ACC112 (cell line): Measurements from ENCODE around the gene ENKD1.

Experiments used
- H2AFZ ChIP-seq: fragments of 200-600 bp; sonication (generic); one replicate; pipeline ENCODE4 v1.6.0; 2017; ENCODE audit warnings: antibody characterized with exemption, low read length; ENCODE audit not compliant: unreplicated experiment
- H3K27ac ChIP-seq: fragments of 200-600 bp; sonication (generic); 2 replicates; pipeline ENCODE4 v1.5.1; 2014; ENCODE audit warnings: low read depth, mild to moderate bottlenecking, antibody characterized with exemption, low read length, moderate library complexity
- H3K27me3 ChIP-seq: fragments of 200-600 bp; sonication (generic); 2 replicates; pipeline ENCODE4 v1.6.1; 2014; ENCODE audit warnings: mild to moderate bottlenecking, antibody characterized with exemption, low read length, moderate library complexity, mixed read lengths; ENCODE audit not compliant: insufficient read depth
- H3K36me3 ChIP-seq: fragments of 200-600 bp; sonication (generic); 2 replicates; pipeline ENCODE4 v1.6.1; 2016; ENCODE audit warnings: mild to moderate bottlenecking, antibody characterized with exemption, low read length, moderate library complexity, mixed read lengths; ENCODE audit not compliant: insufficient read depth
- H3K4me1 ChIP-seq: fragments of 200-600 bp; sonication (generic); one replicate; pipeline ENCODE4 v1.6.1; 2016; ENCODE audit warnings: low read length, mixed read lengths; ENCODE audit not compliant: insufficient read depth, unreplicated experiment, control insufficient read depth
- H3K4me3 ChIP-seq: fragments of 200-600 bp; sonication (generic); 2 replicates; pipeline ENCODE4 v1.5.1; 2014; ENCODE audit warnings: mild to moderate bottlenecking, low read depth, low read length
- H3K79me2 ChIP-seq: fragments of 200-600 bp; sonication (generic); one replicate; pipeline ENCODE4 v1.6.0; 2016; ENCODE audit warnings: low read length; ENCODE audit not compliant: control insufficient read depth, unreplicated experiment, insufficient read depth

ENKD1 gene

DNA sequence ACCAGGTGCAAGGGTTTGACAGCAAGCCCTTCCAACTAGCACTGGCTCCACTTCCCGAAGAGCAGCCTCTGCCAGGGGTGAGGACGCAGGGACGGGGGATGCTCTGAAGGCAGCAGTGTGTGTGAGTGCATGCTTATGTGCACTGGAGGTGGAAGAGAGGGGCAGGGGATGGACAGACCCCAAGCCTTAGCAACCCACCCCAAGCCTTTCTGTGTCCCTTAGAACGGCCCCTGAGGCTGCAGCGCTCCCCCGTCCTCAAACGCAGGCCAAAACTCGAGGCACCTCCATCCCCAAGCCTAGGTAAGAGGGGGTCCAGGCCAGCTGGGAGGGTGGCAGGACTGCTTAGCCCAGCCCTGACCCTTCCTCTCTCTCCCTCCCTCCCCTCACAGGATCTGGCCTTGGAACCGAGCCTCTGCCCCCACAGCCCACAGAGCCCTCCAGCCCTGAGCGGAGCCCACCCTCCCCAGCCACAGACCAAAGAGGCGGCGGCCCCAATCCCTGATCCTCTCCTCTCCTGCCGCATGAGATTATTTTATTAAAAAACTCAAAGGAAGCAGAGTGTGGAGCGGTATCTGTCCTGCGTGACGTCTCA lies 9.4 kb downstream of the ENKD1 start:
- no peaks in the 10 kb centered on the region for H3K36me3 ChIP-seq
- H2AFZ ChIP-seq = no peak overlapping the region
- no peak overlapping the region for H3K27ac ChIP-seq
- no peak overlapping the region for H3K4me3 ChIP-seq
- peaks cover 4% of the 10 kb centered on the region for H3K4me1 ChIP-seq
- peaks cover 24% of the 10 kb centered on the region for H3K27me3 ChIP-seq
- H3K79me2 ChIP-seq = no peaks in the 10 kb centered on the region

GRCh38 chr16:67656344-67657016 lies 10.1 kb downstream of the ENKD1 start:
- Histone ChIP-seq H3K79me2 (no peaks in the 10 kb centered on the region), H3K4me3 (no peak overlapping the region), H3K36me3 (no peaks in the 10 kb centered on the region)

GRCh38 chr16:67655363-67655762 lies 11.2 kb downstream of the ENKD1 start:
- H3K4me1 ChIP-seq = peaks cover 4% of the 10 kb centered on the region
- no peaks in the 10 kb centered on the region for H3K36me3 ChIP-seq
- no peaks in the 10 kb centered on the region for H3K79me2 ChIP-seq

More at GRCh38 chr16:67656344-67657016, 10.1 kb downstream of the ENKD1 start:
- H3K27ac ChIP-seq = no peak overlapping the region
- no peak overlapping the region for H2AFZ ChIP-seq
- peaks cover 4% of the 10 kb centered on the region for H3K4me1 ChIP-seq
- peaks cover 31% of the 10 kb centered on the region for H3K27me3 ChIP-seq

DNA sequence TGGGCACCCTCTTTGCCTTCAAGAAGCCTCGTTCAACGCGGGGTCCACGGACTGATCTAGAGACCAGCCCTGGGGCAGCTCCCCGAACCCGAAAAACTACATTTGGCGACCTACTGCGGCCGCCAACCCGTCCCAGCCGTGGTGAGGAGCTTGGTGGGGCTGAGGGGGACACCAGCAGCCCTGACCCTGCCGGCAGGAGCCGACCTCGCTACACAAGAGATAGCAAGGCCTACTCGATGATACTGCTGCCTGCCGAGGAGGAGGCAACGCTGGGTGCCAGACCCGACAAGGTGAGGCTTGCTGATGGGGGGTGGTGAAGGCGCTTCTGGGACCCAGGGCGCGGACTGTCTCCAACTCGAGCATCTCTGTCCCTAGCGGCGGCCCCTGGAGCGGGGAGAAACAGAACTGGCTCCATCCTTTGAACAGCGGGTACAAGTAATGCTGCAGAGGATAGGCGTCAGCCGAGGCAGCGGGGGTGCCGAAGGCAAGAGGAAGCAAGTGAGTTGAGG lies 12.1 kb downstream of the ENKD1 start:
- H3K27ac ChIP-seq = no peak overlapping the region
- no peak overlapping the region for H2AFZ ChIP-seq
- no peaks in the 10 kb centered on the region for H3K79me2 ChIP-seq
- H3K36me3 ChIP-seq = no peaks in the 10 kb centered on the region
- peaks cover 4% of the 10 kb centered on the region for H3K4me1 ChIP-seq
- peaks cover 51% of the 10 kb centered on the region for H3K27me3 ChIP-seq
- H3K4me3 ChIP-seq = no peak overlapping the region

More at GRCh38 chr16:67655363-67655762, 11.2 kb downstream of the ENKD1 start:
- Histone ChIP-seq H3K27ac (no peak overlapping the region), H3K27me3 (peaks cover 42% of the 10 kb centered on the region), H3K4me3 (no peak overlapping the region), H2AFZ (no peak overlapping the region)

DNA sequence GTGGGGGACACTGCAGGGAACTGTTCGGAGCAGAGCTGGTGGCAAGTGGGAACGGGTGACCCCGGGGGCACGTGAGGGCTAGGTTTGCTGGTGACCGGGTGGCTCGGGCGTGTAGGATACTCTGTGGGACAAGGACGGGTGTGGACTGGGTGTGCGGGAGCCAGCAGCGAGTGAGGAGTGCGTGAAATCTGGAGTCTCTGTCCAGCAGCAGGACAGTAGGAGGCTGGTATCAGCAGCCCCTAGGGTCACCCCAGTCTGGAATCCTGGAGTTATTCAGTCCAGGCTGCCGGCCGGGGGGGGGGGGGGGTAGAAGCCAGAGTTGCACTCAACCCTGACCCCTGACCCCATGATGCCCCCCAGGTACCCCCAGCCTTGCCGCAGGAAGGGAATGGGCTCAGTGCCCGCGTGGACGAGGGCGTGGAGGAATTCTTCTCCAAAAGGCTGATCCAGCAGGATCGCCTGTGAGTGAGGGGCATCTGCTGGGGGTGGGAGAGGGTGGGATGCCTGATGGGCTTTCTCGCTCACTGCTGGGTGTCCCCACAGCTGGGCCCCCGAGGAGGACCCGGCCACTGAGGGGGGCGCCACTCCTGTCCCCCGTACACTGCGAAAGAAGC lies 12.7 kb downstream of the ENKD1 start:
- H3K36me3 ChIP-seq = no peaks in the 10 kb centered on the region
- peaks cover 57% of the 10 kb centered on the region for H3K27me3 ChIP-seq
- no peak overlapping the region for H2AFZ ChIP-seq
- no peaks in the 10 kb centered on the region for H3K4me1 ChIP-seq
- peak overlapping the region; percentile 73 for H3K4me3 ChIP-seq
- H3K79me2 ChIP-seq = no peaks in the 10 kb centered on the region
- no peak overlapping the region for H3K27ac ChIP-seq

- Histone ChIP-seq H3K27ac (no peak overlapping the region), H2AFZ (no peak overlapping the region), H3K79me2 (no peaks in the 10 kb centered on the region), H3K27me3 (peaks cover 63% of the 10 kb centered on the region), H3K36me3 (no peaks in the 10 kb centered on the region), H3K4me3 (peak overlapping the region; percentile 73), H3K4me1 (no peaks in the 10 kb centered on the region)
Observed at GRCh38 chr16:67653128-67653788, 13.3 kb downstream of the ENKD1 start.

- no peak overlapping the region for H2AFZ ChIP-seq
- H3K27ac ChIP-seq = no peak overlapping the region
- peak overlapping the region; percentile 73; the same call in 1 of the 2 replicates for H3K4me3 ChIP-seq
- no peaks in the 10 kb centered on the region for H3K36me3 ChIP-seq
- H3K4me1 ChIP-seq = no peaks in the 10 kb centered on the region
- peaks cover 69% of the 10 kb centered on the region for H3K27me3 ChIP-seq
- H3K79me2 ChIP-seq = no peaks in the 10 kb centered on the region
Observed at GRCh38 chr16:67652578-67653127, 13.9 kb downstream of the ENKD1 start.

GRCh38 chr16:67651847-67652246 lies 14.7 kb downstream of the ENKD1 start:
- H2AFZ ChIP-seq = no peak overlapping the region
- H3K4me1 ChIP-seq = no peaks in the 10 kb centered on the region
- H3K36me3 ChIP-seq = no peaks in the 10 kb centered on the region
- no peak overlapping the region for H3K4me3 ChIP-seq
- H3K27ac ChIP-seq = no peak overlapping the region
- no peaks in the 10 kb centered on the region for H3K79me2 ChIP-seq
- peaks cover 75% of the 10 kb centered on the region for H3K27me3 ChIP-seq

DNA sequence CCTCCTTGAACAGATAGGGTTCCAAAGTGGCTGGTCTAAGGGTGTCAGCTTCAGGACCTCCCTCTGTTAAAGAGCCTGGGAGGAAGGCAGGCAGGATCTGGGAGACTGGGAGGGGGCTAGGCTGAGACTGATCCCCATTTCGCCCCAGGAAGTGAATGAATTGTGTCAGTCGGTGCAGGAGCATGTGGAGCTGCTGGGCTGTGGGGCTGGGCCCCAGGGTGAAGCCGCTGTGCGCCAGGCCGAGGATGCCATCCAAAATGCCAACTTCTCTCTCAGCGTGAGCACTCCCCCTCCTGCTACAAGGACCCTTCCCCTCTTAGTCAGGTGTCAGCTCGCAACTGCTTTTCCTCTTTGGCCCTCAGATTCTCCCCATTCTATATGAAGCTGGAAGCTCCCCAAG lies 15.5 kb downstream of the ENKD1 start:
- H2AFZ ChIP-seq = no peak overlapping the region
- H3K4me3 ChIP-seq = no peak overlapping the region
- no peaks in the 10 kb centered on the region for H3K36me3 ChIP-seq
- no peaks in the 10 kb centered on the region for H3K79me2 ChIP-seq
- peaks cover 83% of the 10 kb centered on the region for H3K27me3 ChIP-seq
- H3K27ac ChIP-seq = no peak overlapping the region
- no peaks in the 10 kb centered on the region for H3K4me1 ChIP-seq

- no peaks in the 10 kb centered on the region for H3K36me3 ChIP-seq
- H3K27me3 ChIP-seq = peaks cover 94% of the 10 kb centered on the region
- no peak overlapping the region for H2AFZ ChIP-seq
- H3K4me3 ChIP-seq = no peak overlapping the region
- H3K4me1 ChIP-seq = no peaks in the 10 kb centered on the region
- H3K79me2 ChIP-seq = no peaks in the 10 kb centered on the region
- H3K27ac ChIP-seq = no peak overlapping the region
Observed at GRCh38 chr16:67650023-67650422, 16.5 kb downstream of the ENKD1 start.
